Fibroblast of villous mesenchyme (primary cell): ENCODE data around the gene P2RX7. TPM values are rescaled to one million over a fixed set of nuclear protein-coding genes. Genes with fewer than 3 reads are reported as not detected.
"Not testable (repeated sequence)": the region's sequence is repeated elsewhere in the genome, so short reads cannot be mapped to it uniquely, and the experiment has no call there.

Experiments
- DNase-seq: peaks from one replicate; pipeline ENCODE4 v3.0.0-alpha.2; 2010; ENCODE audit warnings: low read depth
- H3K4me3 ChIP-seq: 2 replicates; pipeline ENCODE4 v1.5.1; 2011; ENCODE audit warnings: low read depth, mild to moderate bottlenecking, low read length
- CTCF ChIP-seq: IDR thresholded peaks from 2 replicates; pipeline ENCODE4 v1.5.1; 2012; ENCODE audit warnings: low read depth, mild to moderate bottlenecking, low read length; ENCODE audit not compliant: insufficient read depth
- total RNA-seq: library from RNA; depleted of rRNA; stranded (reverse); fragments of >200 nt; gene quantifications from 2 replicates; pipeline ENCODE4 v1.2.3, GENCODE V29; 2012

The P2RX7 gene
- total RNA-seq, 1 donor, result 0.43 TPM

DNA sequence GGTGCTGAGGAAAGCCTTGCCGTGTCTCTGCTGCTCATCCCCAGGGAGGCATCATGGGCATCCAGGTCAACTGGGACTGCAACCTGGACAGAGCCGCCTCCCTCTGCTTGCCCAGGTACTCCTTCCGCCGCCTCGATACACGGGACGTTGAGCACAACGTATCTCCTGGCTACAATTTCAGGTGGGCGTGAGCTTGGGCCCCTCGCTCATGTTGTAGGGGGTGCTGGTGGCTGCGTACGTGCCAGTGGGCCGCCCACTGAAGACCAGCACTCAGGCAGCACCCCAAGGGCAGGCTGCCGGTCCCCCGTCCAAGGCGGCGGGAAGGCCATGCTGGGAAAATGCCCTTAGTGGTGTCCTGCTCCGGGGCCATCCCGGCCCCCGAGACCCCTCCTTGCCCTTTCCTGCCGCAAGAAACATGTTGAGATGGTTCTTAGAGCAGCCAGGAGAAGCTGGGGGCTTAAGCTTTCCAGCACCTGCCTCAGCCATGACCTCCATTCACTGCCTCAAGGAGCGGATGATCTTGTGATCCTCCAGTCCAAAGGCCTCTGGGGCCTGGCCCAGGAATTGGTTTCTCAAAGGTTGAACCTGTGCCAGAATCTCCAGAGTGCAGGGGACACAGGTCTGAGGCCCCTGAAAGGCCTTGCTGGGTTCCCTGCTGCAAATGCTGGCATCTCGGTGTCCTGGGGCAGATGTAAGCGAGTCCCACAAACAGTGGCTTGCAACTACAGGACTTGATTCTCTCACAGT, 96.4 kb downstream of the P2RX7 start:
- no peak overlapping the region for H3K4me3 ChIP-seq
- DNase-seq, result no peak

DNA sequence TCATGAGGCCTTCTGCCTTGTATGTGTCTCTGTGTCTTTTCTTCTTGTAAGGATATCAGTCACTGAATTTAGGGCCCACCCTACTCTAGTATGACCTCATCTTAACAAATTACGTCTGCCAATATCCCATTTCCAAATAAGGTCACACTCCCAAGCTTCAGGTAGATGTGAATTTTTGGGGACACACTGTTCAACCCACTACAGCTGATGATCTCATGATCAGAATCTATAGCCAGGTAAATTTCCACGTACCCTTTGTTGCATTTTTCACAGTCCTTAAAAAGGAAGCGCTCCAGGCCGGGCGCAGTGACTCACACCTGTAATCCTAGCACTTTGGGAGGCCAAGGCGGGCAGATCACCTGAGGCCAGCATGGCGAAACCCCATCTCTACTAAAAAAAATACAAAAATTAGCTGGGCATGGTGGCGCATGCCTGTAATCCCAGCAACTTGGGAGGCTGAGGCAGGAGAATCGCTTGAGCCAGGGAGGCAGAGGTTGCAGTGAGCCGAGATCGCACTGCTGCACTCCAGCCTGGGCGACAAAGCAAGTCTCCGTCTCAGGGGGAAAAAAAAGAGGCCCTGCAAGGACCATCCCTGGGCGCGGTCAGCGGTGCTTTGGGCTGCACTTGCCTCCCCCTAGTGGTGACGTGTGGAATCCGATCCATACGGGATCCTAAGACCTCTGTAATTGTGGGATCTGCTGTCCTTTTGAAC, 97.3 kb downstream of the P2RX7 start:
- not testable (repeated sequence) for H3K4me3 ChIP-seq
- DNase-seq, result peak; percentile 79
- TF ChIP-seq CTCF, result peak; percentile 89

More for the DNA sequence above, 96.4 kb downstream of the P2RX7 start:
- no peak for TF ChIP-seq CTCF

DNA sequence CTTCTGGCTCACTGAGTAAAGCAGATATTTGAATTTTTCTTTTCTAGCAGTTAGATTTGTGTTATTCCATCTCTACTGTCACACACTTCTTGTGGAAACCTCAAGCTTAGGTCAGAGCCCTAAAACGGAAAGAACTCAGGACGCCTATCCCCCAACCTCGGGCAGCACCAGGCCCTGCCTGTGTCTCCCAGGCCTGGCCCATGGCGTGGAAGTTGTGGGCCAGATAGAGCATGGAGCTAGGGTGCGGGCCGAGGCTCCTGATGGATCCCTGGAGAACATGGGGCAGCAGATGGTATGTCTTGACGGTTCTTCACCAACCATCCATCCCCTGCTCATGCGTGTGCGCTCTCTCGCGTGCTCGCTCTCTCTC, 97.8 kb downstream of the P2RX7 start:
- TF ChIP-seq CTCF, result no peak
- no peak overlapping the region for H3K4me3 ChIP-seq
- DNase-seq, result no peak

GRCh38 chr12:121232163-121232562, 99.5 kb downstream of the P2RX7 start:
- no peak for DNase-seq
- no peak for TF ChIP-seq CTCF

DNA sequence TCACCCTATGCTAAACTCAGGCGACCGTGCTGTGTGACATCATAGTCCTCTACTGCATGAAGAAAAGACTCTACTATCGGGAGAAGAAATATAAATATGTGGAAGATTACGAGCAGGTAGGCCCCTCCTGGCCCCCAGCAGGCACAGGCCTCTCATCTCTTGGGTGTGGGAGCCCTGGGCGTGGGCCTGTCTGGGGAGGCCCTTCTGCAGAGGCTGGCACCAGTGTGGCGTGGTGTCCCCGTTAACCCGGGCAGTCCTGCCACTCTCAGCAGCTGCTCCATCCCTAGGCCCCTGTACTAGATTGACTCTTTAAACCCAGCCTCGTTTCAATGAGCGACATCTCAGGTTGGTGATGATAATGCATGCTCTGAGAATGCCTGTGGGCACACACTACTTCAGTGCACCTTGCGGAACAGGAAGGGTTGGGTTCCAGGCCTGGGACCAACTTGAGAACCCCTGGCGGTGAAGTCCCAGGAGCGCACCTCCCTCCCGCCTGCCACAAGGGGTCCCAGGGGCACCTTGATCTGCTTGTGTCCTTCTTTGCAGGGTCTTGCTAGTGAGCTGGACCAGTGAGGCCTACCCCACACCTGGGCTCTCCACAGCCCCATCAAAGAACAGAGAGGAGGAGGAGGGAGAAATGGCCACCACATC, 100.4 kb downstream of the P2RX7 start:
- H3K4me3 ChIP-seq, result no peak overlapping the region
- TF ChIP-seq CTCF, result no peak
- DNase-seq, result no peak

More at GRCh38 chr12:121232163-121232562, 99.5 kb downstream of the P2RX7 start:
- H3K4me3 ChIP-seq, result no peak overlapping the region

- TF ChIP-seq CTCF, result no peak
- H3K4me3 ChIP-seq, result no peak overlapping the region
- no peak for DNase-seq
These were observed 100.9 kb downstream of the P2RX7 start for GRCh38 chr12:121233628-121234020.
